ENCODE data around the gene L2HGDH. TPM values are rescaled to one million over a fixed set of nuclear protein-coding genes. Genes with fewer than 3 reads are reported as not detected.

Gene L2HGDH
- total RNA-seq, 2 donors from 2014 or later = 1.5 to 3.7 TPM

- TF ChIP-seq CTCF (IDR thresholded peaks at IDR 0.05) = no peak
These were observed 69.3 kb downstream of the L2HGDH start for GRCh38 chr14:50242566-50243310.

GRCh38 chr14:50242096-50242495, 69.9 kb downstream of the L2HGDH start:
- no peak for DNase-seq (ENCODE audit: low spot score)
- H3K9me3 ChIP-seq = no peaks in the 10 kb centered on the region
- H3K27ac ChIP-seq = no peak overlapping the region
- H3K4me3 ChIP-seq = no peak overlapping the region
- H3K27me3 ChIP-seq (replicated peaks; ENCODE audit: insufficient read depth) = no peaks in the 10 kb centered on the region
- TF ChIP-seq CTCF (IDR thresholded peaks at IDR 0.05) = no peak
- no peaks in the 10 kb centered on the region for H3K4me1 ChIP-seq (ENCODE audit: control insufficient read depth in 1 of 2, low read depth in 2 of 2)
- no peak for ATAC-seq (ENCODE audit: insufficient number of reproducible peaks, low FRiP score, low read depth)
- no peaks in the 10 kb centered on the region for H3K36me3 ChIP-seq

More at GRCh38 chr14:50242566-50243310, 69.3 kb downstream of the L2HGDH start:
- ATAC-seq (ENCODE audit: insufficient number of reproducible peaks, low FRiP score, low read depth) = no peak
- Histone ChIP-seq H3K36me3 (no peaks in the 10 kb centered on the region), H3K27me3 (replicated peaks; ENCODE audit: insufficient read depth) (no peaks in the 10 kb centered on the region), H3K4me1 (ENCODE audit: control insufficient read depth in 1 of 2, low read depth in 2 of 2) (no peaks in the 10 kb centered on the region), H3K4me3 (no peak overlapping the region), H3K9me3 (no peaks in the 10 kb centered on the region), H3K27ac (no peak overlapping the region)
- DNase-seq (ENCODE audit: low spot score) = no peak

- H3K36me3 ChIP-seq = no peaks in the 10 kb centered on the region
These were observed 74.6 kb downstream of the L2HGDH start for GRCh38 chr14:50237427-50237826.

DNA sequence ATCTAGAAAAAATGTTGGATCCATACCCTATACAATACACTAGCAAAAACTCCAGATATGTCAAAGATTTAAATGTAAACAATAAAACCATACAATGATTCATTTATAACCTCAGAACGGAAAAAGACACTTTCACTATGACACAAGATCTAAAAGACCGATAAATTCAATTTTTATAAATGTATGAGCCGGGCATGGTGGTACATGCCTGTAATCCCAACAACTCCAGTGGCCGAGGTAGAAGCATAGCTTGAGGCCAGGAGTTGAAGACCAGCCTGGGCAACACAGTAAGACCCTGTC, 78.1 kb downstream of the L2HGDH start:
- no peaks in the 10 kb centered on the region for H3K9me3 ChIP-seq
- no peak overlapping the region for H3K4me3 ChIP-seq
- ATAC-seq (ENCODE audit: insufficient number of reproducible peaks, low FRiP score, low read depth) (no peak), DNase-seq (ENCODE audit: low spot score) (no peak)
- H3K27ac ChIP-seq = no peak overlapping the region
- TF ChIP-seq CTCF (IDR thresholded peaks at IDR 0.05) = no peak
- H3K36me3 ChIP-seq = no peaks in the 10 kb centered on the region
- H3K4me1 ChIP-seq (ENCODE audit: control insufficient read depth in 1 of 2, low read depth in 2 of 2) = peaks cover 16 to 32% of the 10 kb centered on the region in 2 donors
- H3K27me3 ChIP-seq (replicated peaks; ENCODE audit: insufficient read depth) = no peaks in the 10 kb centered on the region

More at GRCh38 chr14:50237427-50237826, 74.6 kb downstream of the L2HGDH start:
- ATAC-seq (ENCODE audit: insufficient number of reproducible peaks, low FRiP score, low read depth) = no peak
- Histone ChIP-seq H3K9me3 (no peaks in the 10 kb centered on the region), H3K27me3 (replicated peaks; ENCODE audit: insufficient read depth) (no peaks in the 10 kb centered on the region), H3K4me1 (ENCODE audit: control insufficient read depth in 1 of 2, low read depth in 2 of 2) (peaks cover 5 to 13% of the 10 kb centered on the region in 2 donors), H3K4me3 (no peak overlapping the region), H3K27ac (no peak overlapping the region)
- no peak for DNase-seq (ENCODE audit: low spot score)
- no peak for TF ChIP-seq CTCF (IDR thresholded peaks at IDR 0.05)

- Histone ChIP-seq H3K4me1 (ENCODE audit: control insufficient read depth in 1 of 2, low read depth in 2 of 2) (peaks cover 18 to 38% of the 10 kb centered on the region in 2 donors), H3K27ac (peak overlapping the region in 1 of 2 donors; percentile 97), H3K36me3 (no peaks in the 10 kb centered on the region), H3K4me3 (no peak overlapping the region), H3K9me3 (no peaks in the 10 kb centered on the region), H3K27me3 (replicated peaks; ENCODE audit: insufficient read depth) (no peaks in the 10 kb centered on the region)
- no peak for TF ChIP-seq CTCF (IDR thresholded peaks at IDR 0.05)
- no peak for ATAC-seq (ENCODE audit: insufficient number of reproducible peaks, low FRiP score, low read depth)
- DNase-seq (ENCODE audit: low spot score) = no peak
These were observed 78.7 kb downstream of the L2HGDH start for GRCh38 chr14:50233166-50233950.
